Urothelium cell line (cell line): ENCODE results near the gene SLC9C2.
"Not testable (repeated sequence)": the region's sequence is repeated elsewhere in the genome, so short reads cannot be mapped to it uniquely, and the experiment has no call there.

Source experiments
- DNase-seq: peaks from one replicate; pipeline ENCODE4 v3.0.0; 2011; ENCODE audit warnings: low spot score, mixed read lengths
- FAIRE-seq: peaks from 2 replicates; lab custom pipeline; 2011; peaks lifted over from hg19 to GRCh38; lab: Jason Lieb, UNC

The SLC9C2 gene

DNA sequence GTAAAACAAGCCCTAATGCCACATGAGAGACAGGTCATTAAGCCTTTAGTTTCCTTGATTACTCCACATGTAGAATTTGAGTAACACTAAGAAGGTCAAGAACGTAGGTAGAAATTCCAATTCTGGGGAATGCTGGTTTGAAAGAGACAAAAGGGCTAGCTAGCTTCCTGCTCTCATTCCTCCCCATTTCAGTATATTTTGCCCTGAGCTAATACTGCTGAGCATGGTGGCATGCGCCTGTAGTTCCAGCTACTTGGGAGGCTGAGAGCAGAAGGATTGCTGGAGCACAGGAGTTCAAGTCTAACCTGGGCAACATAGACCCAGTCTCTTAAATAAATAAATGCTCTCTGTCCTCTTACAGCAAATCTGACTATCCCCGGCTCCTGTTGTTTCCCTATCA lies 112.9 kb downstream of the SLC9C2 start:
- DNase-seq: no peak
- FAIRE-seq: no peak

DNA sequence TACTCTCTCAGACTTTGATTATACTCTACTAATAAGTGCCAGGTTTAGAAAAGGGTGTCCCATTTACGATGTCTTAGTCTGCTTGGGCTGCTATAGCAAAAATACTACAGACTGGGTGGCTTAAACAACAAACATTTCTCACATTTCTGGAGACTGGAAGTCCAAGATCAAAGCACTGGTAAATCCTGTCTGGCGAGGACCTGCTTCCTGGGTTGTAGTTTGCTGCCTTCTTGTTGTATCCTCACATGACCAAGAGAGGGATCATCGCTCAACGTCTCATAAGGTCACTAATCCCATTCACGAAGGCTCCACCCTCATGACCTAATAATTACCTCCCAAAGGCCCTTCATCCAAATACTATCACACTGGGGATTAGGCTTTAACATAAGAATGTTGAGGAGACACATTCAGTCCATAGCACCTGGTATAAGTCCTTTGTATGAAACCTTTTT lies 113.7 kb downstream of the SLC9C2 start:
- DNase-seq: no peak
- no peak for FAIRE-seq

DNA sequence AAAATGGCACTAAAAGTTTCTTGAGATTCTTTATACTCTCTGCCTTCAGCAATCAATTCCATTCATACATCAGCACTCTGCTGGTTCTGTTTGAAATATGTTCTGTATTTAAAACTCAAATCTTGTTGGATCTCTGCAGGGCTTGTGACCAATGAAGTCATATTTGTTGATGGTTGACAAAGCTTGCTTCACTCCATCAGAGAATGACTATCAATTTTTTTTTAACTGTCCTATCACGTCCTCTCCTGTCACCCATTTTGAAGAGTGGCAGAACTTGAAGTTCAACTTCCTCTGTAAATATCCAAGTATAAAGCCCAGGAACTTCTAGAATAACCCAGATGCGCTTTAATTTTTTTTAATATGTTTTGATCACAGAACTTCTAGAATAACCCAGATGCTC lies 114.9 kb downstream of the SLC9C2 start:
- FAIRE-seq: no peak
- DNase-seq: no peak

DNA sequence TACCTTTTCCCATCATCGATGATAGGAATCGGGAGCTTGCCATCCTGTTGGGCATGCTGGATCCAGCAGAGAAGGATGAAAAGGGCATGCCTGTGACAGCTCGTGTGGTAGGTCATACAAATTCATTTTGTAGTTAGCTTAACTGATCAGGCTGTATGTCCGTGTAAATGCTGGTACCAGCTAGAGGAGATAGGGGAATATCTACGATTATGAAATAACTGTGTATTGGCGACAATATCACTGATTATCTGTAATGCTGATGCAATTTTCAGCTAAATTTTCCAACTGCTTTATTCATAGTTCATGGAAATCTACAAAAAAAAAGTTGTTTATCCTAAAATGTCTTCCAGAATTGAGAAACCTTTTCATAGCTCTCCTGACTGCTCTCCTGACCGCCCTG lies 117.5 kb downstream of the SLC9C2 start:
- FAIRE-seq (no peak), DNase-seq (no peak)

DNA sequence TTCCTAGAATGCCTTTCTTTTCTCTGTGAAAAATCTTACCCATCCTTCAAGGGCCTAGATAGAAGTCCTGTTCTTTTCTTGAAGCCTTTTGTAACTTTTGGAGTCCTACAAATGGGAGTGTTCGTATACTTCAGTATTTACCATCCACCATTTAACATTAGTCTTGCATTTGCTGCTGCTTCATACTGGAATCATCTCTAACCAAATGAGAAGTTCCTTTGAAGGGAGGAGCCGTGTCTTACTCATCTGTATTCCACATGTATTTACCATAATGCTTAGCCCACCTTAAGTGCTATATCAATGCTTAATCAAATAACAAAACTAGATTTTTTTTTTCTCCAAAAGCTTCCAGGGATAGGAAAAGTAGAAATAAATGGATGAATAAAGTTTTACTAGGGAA lies 118.6 kb downstream of the SLC9C2 start:
- FAIRE-seq: no peak
- no peak for DNase-seq

DNA sequence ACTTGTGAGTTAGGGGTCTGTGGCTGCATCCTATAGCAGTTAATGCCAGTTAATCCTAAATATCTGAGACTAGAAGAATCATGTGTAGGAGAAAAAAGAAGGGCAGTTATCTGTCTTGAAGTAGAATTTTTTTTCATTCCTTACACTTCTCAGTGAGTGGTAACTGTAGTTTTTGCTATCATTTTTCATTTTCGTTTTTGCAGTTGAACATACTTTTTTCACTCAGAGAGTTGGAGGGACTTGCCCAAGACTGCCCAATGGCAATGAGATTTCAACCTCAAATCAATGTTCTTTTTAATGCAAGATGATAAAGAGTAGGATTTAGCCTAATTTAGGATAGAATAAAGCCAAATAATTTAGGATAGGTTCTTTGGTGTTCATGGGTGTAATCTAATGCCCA lies 120.2 kb downstream of the SLC9C2 start:
- FAIRE-seq: no peak
- no peak for DNase-seq

DNA sequence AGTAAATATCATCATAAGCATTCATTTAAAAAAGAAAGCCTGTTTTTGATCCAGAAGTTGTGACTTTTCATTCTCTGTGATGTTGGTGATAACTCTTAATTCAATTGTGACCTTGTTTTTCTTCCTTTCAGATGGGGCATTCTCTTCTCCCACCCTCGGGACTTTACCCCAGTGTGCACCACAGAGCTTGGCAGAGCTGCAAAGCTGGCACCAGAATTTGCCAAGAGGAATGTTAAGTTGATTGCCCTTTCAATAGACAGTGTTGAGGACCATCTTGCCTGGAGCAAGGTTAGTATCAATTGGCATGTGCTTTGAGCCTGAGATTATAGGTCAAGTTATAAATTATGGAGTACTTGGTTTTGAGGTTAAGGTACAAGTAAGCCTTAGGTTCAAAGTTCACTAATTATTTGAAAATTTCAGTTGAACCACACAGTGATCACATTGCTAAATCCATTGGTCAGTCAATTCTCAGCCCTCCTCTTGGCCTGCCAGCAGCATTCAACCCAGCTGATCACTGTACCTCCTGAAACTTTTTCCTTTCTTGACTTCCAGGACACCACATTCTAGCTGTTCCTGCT lies 121.6 kb downstream of the SLC9C2 start:
- FAIRE-seq (no peak), DNase-seq (no peak)

DNA sequence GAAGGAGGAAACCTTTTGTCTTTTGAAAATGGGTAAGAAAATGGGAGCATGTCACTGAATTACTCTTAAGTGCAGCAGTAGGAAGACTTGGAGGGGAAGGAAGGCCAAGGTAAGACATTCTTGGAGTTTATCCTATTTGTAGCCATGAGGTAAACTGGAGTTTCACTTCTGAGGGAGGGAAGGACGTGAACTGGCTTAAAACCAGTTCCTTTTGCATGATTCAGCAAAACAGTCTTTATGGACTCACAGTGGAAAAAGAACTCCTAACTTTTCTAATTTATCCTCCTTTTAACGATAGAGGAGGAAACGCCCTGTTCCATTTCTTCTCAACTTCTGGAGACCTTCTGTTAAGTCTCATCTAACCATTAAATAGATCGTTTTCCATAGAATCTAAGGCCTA lies 123.2 kb downstream of the SLC9C2 start:
- DNase-seq (no peak), FAIRE-seq (no peak)

DNA sequence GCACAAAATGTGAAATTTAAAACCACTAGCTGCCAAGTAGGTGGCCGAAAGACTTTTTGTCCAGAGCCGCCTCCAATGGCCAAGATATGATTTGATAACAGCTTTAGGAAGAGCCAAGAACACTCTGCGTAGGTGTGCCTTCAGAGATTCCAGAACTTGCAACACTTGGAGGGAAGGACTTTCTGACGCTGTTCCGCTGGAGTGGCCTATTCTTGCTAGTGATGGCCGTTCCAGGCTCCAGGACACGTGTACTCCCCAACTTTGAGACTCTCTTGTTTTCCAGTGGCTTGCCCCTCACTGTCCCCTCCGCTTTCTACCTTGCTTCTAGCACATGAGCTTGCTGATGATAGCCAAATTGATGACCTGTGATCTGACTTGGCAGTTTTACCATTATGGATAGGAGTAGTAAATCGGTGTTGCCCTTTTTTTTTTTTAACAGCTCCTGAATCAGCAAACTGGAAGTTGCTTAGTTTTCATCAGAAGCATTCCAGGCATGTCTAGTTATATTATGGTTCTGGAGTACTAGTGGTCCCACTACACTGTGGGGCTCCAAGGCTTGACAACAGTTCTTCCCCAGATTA lies 124.7 kb downstream of the SLC9C2 start:
- peak; percentile 35 for DNase-seq

DNA sequence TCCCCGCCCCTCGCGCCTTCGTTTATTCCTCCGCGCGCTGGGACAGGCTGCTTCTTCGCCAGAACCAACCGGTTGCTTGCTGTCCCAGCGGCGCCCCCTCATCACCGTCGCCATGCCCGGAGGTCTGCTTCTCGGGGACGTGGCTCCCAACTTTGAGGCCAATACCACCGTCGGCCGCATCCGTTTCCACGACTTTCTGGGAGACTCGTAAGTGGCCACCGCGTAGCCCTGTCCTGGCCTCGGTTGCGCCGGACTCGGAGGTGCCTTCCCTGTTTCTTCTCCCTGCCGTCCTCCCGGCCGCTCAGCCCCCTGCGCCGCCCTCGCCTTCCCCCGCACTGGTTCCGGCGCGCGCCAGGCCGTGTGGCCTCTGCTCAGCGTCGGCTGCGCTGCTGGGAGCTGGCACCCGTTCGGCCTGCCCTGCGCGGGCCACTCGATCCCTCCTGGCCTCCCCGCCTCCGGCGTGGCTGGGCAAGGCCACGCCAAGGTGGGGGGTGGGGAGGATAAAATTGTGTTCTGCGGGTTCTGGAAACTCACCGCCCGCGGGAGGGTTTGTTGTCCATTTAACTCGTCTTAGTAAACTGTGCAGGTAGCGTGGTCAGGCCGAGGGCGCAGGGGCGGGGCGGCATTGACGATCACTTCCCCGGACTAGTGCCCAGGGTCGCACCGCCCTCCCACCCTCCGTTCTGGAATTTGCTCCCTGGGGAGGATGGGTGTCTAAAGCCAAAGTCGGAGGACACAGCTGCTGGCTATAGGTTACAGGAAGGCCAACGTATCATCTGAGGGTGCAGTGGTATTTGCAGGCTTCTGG lies 125.4 kb downstream of the SLC9C2 start, which contains the start of gene PRDX6:
TSS of gene PRDX6 (plus strand) at position 50 of the 808 bp plus-strand sequence. CDS start at position 113, 63 bp downstream.
- DNase-seq (peak; percentile 52), FAIRE-seq (no peak)

More for the DNA sequence above, 124.7 kb downstream of the SLC9C2 start:
- no peak for FAIRE-seq

DNA sequence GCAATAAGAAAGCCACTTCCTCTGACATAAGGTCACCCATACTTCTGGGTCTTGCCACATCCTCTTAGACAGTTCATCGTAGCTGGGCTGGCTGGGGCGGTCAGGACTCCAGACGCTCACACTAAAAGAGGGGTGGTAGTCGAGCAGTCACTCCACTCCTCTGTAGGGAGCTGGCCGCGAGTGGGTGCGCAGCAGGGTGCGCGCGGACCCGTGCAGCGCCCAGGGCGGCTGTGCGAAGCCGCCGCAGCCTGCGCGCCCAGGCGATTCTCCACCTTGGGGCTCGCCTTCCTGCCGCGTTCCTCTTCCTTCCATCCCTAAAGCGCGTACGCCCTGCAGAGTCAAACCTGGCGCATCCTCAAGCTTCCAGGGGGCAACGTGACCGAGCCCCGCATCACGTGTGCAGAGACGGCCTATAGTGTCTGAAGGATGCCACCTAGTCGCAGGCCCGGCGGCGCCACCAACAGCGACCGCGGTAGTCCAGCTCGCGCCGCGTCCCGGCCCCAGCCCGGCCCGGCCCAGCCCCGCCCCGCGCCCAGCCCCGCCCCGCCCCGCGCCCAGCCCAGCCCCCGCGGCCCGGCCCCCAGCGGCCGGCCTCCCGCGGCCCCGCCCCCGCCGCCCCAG lies 126.1 kb downstream of the SLC9C2 start:
- FAIRE-seq (no peak), DNase-seq (peak; percentile 96)

DNA sequence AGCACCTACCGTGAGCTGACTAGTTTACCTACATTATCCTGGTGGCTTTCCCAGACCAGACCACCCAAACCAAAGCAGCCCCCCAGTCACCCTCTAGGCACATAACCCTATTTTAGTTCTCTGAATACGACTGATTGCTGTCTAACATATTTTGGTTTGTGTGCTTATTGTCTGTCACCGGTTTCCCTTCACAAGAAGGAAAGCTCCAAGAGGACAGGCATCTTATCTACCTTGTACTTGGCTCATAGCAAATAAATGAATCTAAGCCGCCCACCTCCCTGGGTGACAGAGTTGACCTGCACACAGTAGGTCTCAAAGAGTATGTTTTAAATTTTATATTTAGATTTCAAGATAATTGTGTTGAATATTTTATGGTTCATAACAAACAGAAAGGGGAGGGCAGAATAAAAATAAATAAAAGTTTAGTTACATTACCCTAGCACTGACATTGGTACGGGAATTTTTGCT lies 126.6 kb downstream of the SLC9C2 start:
- FAIRE-seq (no peak), DNase-seq (no peak)

DNA sequence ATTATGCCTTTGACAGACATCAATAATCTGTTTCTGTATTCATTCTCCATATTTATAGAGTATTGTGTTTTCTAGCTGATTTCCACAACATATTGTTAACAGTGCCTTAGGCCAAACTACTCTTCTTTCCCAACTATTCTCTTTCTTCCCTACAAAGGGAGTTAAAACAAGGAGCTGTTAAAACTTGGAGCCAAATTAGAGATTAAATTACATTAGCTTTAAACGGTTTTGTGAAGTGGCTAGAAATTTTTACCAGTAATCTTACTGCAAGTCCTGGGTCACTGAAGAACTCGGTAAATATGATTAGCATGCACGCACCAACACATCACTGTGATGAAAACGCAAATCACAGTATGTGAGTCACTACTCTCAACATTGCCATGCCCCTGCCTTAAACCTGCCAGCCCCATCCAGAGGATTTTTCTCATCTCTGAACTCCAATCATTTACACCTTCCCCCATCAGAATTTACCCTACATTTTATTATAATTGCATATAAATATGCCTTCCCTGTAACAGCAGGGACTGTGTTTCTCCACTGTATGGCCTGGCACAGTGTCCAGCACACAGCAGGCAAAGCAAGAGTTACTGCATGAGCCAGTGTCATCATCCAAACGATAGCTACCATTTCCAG lies 127.2 kb downstream of the SLC9C2 start:
- FAIRE-seq: no peak
- DNase-seq: no peak

DNA sequence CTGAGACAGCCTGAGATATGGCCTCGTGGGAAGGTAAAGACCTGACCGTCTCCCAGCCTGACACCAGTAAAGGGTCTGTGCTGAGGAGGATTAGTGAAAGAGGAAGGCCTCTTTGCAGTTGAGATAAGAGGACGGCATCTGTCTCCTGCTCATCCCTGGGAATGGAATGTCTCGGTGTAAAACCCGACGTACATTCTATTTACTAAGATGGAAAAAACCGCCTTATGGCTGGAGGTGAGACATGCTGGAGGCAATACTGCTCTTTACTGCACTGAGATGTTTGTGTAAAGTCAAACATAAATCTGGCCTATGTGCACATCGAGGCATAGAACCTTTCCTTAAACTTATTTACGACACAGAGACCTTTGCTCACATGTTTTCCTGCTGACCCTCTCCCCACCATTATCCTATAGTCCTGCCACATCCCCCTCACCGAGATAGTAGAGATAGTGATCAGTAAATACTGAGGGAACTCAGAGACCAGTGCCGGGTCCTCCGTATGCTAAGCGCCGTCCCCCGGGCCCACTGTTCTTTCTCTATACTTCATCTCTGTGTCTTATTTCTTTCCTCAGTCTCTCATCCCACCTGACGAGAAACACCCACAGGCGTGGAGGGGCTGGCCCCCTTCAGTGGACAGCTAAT lies 128.0 kb downstream of the SLC9C2 start:
- DNase-seq: not testable (repeated sequence)

DNA sequence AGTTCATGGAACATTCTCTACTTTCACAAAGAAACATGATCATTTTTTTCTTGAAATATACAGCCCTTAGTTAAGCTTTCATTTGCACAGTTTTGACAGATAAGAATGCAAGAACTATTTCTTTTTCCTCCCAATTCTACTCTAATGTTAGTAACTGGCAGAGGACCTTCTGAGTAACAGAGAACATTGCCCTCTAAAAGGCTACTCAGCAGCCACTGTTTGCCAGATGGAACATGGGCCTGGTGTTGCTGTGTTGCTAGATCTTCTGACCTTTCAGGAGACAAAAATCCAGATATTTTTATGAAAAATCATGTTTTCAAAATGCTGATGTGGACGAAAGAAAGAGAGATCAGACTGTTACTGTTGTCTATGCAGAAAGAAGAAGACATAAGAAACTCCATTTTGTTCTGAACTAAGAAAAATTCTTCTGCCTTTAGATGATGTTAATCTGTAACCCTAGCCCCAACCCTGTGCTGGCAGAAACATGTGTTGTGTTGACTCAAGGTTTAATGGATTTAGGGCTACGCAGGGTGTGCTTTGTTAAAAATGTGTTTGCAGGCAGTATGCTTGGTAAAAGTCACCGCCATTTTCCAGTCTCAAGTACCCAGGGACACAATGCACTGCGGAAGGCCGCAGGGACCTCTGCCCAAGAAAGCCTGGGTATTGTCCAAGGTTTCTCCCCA lies 128.6 kb downstream of the SLC9C2 start:
- no peak for DNase-seq
- no peak for FAIRE-seq

More for the DNA sequence above, 128.0 kb downstream of the SLC9C2 start:
- not testable (repeated sequence) for FAIRE-seq

DNA sequence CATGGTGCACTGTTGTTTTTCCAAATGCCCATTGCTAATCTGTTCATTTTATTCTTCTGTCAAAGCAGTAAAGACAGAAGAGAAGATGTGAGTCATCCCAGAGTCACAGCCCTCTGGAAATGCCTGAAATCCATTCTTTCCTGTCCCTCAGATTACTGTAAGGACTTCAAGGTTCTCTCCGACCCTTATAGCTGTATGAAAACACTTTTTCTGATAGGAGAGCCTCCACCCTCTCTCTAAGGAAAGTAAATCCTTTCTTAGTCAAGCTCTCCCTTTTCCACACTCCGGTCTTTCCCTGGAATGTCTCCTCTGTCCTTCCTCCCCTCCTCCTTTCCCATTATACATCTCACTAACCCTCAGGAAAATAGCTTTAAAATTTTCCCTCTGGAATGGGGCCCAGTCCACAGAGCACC lies 129.3 kb downstream of the SLC9C2 start:
- FAIRE-seq (no peak), DNase-seq (peak; percentile 16)

DNA sequence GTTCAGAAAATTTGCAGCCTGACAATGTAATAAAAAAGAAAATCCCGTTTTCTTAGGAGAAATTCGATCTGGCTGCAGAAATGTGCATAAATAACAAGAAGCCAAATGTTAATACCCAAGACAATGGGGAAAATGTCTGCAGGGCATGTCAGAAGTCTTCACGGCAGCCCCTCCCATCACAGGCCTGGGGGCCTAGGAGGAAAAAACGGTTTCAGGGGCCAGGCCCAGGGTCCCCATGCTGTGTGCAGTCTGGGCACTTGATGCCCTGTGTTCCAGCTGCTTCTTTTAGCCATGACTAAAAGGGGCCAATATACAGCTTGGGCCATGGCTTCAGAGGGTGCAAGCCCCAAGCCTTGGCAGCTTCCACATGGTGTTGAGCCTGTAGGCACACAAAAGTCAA lies 132.3 kb downstream of the SLC9C2 start:
- no peak for FAIRE-seq
- no peak for DNase-seq

DNA sequence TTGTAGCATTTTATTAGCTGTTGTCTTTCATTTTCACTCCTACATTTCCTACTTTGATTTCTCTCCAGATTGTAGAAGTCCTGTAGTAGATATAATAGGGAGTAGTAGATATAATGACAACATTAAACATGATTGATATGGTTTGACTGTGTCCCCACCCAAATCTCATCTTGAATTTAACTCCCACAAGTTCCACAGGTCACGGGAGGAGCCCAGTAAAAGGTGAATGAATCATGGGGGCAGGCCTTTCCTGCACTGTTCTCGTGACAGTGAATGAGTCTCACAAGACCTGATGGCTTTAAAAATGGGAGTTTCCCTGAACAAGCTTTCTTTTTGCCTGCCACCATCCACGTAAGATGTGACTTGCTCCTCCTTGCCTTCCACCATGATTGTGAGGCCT lies 133.2 kb downstream of the SLC9C2 start:
- FAIRE-seq (no peak), DNase-seq (no peak)

DNA sequence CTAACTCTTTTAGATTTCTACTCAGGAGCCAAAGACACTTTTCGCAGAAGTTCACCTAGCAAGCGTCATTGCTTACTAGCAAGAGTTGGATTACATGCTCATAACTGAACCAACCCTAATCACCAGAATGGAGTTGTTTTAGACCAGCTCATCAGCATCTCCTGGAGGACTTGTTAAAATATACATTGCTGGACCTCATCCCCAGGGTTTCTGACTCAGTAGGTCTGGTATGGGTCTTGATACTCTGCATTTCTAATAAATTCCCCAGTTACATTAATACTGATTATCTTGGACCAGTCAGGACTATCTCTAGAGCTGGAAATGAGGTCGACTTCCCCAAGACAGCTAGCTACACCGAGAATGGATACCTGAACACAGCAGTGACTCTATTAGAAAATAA lies 135.4 kb downstream of the SLC9C2 start:
- FAIRE-seq (no peak), DNase-seq (no peak)

DNA sequence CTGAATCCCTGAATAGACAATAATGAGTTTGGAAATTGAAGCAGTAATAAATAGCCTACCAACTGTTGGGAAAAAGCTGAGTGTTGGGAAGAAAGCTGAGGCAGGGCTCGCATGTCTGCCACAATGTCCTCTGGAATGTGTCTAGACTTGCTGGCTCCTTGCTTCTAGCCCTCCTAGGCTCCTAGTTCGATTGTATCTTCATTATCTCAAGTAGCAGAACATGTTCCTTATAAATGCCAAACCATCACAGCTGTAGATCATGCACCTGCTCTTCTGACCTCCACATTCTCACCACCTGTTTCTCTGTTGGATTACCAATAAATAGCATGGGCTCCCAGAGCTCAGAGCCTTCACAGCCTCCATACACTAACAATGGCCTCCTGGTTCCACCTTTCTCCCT lies 138.7 kb downstream of the SLC9C2 start:
- not testable (repeated sequence) for DNase-seq, FAIRE-seq
